GM10266 (cell line): Measurements from ENCODE around the gene ATP4B.

Experiments used
- DNase-seq: peaks from one replicate; pipeline ENCODE4 v3.0.0; 2012; ENCODE audit errors: extremely low spot score
- TF ChIP-seq, protein P1 (sequence below): IDR thresholded peaks from 2 replicates; pipeline ENCODE4 v1.5.1; 2012; ENCODE audit warnings: mild to moderate bottlenecking, low read depth; ENCODE audit not compliant: control insufficient read depth, insufficient read depth; ENCODE audit errors: missing control alignments

The ATP4B gene

GRCh38 chr13:113655346-113656002, 2.5 kb downstream of the ATP4B start:
- TF ChIP-seq, protein P1, sequence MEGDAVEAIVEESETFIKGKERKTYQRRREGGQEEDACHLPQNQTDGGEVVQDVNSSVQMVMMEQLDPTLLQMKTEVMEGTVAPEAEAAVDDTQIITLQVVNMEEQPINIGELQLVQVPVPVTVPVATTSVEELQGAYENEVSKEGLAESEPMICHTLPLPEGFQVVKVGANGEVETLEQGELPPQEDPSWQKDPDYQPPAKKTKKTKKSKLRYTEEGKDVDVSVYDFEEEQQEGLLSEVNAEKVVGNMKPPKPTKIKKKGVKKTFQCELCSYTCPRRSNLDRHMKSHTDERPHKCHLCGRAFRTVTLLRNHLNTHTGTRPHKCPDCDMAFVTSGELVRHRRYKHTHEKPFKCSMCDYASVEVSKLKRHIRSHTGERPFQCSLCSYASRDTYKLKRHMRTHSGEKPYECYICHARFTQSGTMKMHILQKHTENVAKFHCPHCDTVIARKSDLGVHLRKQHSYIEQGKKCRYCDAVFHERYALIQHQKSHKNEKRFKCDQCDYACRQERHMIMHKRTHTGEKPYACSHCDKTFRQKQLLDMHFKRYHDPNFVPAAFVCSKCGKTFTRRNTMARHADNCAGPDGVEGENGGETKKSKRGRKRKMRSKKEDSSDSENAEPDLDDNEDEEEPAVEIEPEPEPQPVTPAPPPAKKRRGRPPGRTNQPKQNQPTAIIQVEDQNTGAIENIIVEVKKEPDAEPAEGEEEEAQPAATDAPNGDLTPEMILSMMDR, result no peak
- no peak for DNase-seq

- DNase-seq, result no peak
- TF ChIP-seq, protein P1, result no peak
Measured at GRCh38 chr13:113654591-113655345, 3.2 kb downstream of the ATP4B start.

GRCh38 chr13:113654175-113654560, 3.8 kb downstream of the ATP4B start:
- no peak for DNase-seq
- TF ChIP-seq, protein P1, result no peak

- DNase-seq, result no peak
- TF ChIP-seq, protein P1, result no peak
Measured at GRCh38 chr13:113653264-113654174, 4.5 kb downstream of the ATP4B start.

GRCh38 chr13:113652404-113653263, 5.4 kb downstream of the ATP4B start:
- DNase-seq, result no peak
- TF ChIP-seq, protein P1, result no peak

GRCh38 chr13:113651511-113652403, 6.2 kb downstream of the ATP4B start:
- DNase-seq, result no peak

More at GRCh38 chr13:113651511-113652403, 6.2 kb downstream of the ATP4B start:
- TF ChIP-seq, protein P1, result no peak
